Measurements from ENCODE around the gene GALNT15.

GRCh38 chr3:16205156-16205870 is 30.8 kb downstream of the GALNT15 start:
- no peak for TF ChIP-seq MAX (IDR thresholded peaks at IDR 0.05)
- TF ChIP-seq CTCF (IDR thresholded peaks at IDR 0.05; ENCODE audit: low read depth, low read length, missing input control) = no peak

Data from liver (tissue), 2 donors.